ENCODE results near the gene ASMTL. TPM values are rescaled to one million over a fixed set of nuclear protein-coding genes. Genes with fewer than 3 reads are reported as not detected.
"Not testable (repeated sequence)": the region's sequence is repeated elsewhere in the genome, so short reads cannot be mapped to it uniquely, and the experiment has no call there.

The ASMTL gene
- total RNA-seq: 56.6 and 58.7 TPM in 2 replicates

GRCh38 chrX:1452516-1453394 is at the start of gene ASMTL:
Gene ASMTL (minus strand): TSS chrX:1452909. CDS start chrX:1452840, 69 bp downstream.
- intact Hi-C loops (cut with micrococcal nuclease): loop anchor here (1.0 to 10.0 kb wide), 14 partner anchors 40 to 1239 kb away; partner anchors contain the start of genes AKAP17A, CD99, DHRSX and SLC25A6

GRCh38 chrX:1502241-1502640 is 49.5 kb upstream of the ASMTL start:
- intact Hi-C loops (cut with micrococcal nuclease): no loop called here

GRCh38 chrX:1500701-1501624 is 48.3 kb upstream of the ASMTL start:
- intact Hi-C loops (cut with micrococcal nuclease): loop anchor here (1.0 to 2.0 kb wide), 7 partner anchors 9 to 46 kb away; partner anchors contain the start of gene P2RY8

- intact Hi-C loops (cut with micrococcal nuclease): no loop called here
Observed at GRCh38 chrX:1496076-1496475, 43.4 kb upstream of the ASMTL start.

GRCh38 chrX:1493877-1494510 is 41.3 kb upstream of the ASMTL start:
- intact Hi-C loops (cut with micrococcal nuclease): loop anchor here (2.0 kb wide), 1 partner anchor 43 kb away; the partner anchor contains the start of gene P2RY8

- intact Hi-C loops (cut with micrococcal nuclease): loop anchor here (2.0 kb wide), 1 partner anchor 43 kb away; the partner anchor contains the start of gene P2RY8
Observed at GRCh38 chrX:1493412-1493811, 40.7 kb upstream of the ASMTL start.

- intact Hi-C loops (cut with micrococcal nuclease): loop anchor here (1.0 to 2.0 kb wide), 6 partner anchors 9 to 89 kb away; partner anchors contain the start of gene P2RY8
Observed at GRCh38 chrX:1492421-1493012, 39.8 kb upstream of the ASMTL start.

- intact Hi-C loops (cut with micrococcal nuclease): loop anchor here (1.0 to 2.0 kb wide), 6 partner anchors 9 to 89 kb away; partner anchors contain the start of gene P2RY8
Observed at GRCh38 chrX:1491851-1492349, 39.2 kb upstream of the ASMTL start.

GRCh38 chrX:1491248-1491647 is 38.5 kb upstream of the ASMTL start:
- intact Hi-C loops (cut with micrococcal nuclease): not testable (repeated sequence)

- intact Hi-C loops (cut with micrococcal nuclease): not testable (repeated sequence)
Observed at GRCh38 chrX:1490723-1491122, 38.0 kb upstream of the ASMTL start.

- intact Hi-C loops (cut with micrococcal nuclease): not testable (repeated sequence)
Observed at GRCh38 chrX:1489354-1489753, 36.6 kb upstream of the ASMTL start.

GRCh38 chrX:1488745-1489144 is 36.0 kb upstream of the ASMTL start:
- intact Hi-C loops (cut with micrococcal nuclease): no loop called here

- intact Hi-C loops (cut with micrococcal nuclease): no loop called here
Observed at GRCh38 chrX:1488141-1488540, 35.4 kb upstream of the ASMTL start.

- intact Hi-C loops (cut with micrococcal nuclease): no loop called here
Observed at GRCh38 chrX:1487401-1487800, 34.7 kb upstream of the ASMTL start.

GRCh38 chrX:1486749-1487361 is 34.1 kb upstream of the ASMTL start:
- intact Hi-C loops (cut with micrococcal nuclease): no loop called here

- intact Hi-C loops (cut with micrococcal nuclease): no loop called here
Observed at GRCh38 chrX:1486177-1486576, 33.5 kb upstream of the ASMTL start.

GRCh38 chrX:1485033-1485432 is 32.3 kb upstream of the ASMTL start:
- intact Hi-C loops (cut with micrococcal nuclease): no loop called here

GRCh38 chrX:1484638-1485019 is 31.9 kb upstream of the ASMTL start:
- intact Hi-C loops (cut with micrococcal nuclease): loop anchor here (5.0 kb wide), 1 partner anchor 38 kb away; no protein-coding TSS in a partner anchor

GRCh38 chrX:1483843-1484637 is 31.3 kb upstream of the ASMTL start:
- intact Hi-C loops (cut with micrococcal nuclease): loop anchor here (5.0 kb wide), 1 partner anchor 38 kb away; no protein-coding TSS in a partner anchor
